ENCODE results near the gene PLEKHN1. TPM values are rescaled to one million over a fixed set of nuclear protein-coding genes. Genes with fewer than 3 reads are reported as not detected.

Gene PLEKHN1
- total and polyA plus RNA-seq, 2 of the 4 experiments (the other 2 are of a cell fraction) = 0.54 to 2.1 TPM

GRCh38 chr1:923131-923990 is 42.9 kb upstream of the PLEKHN1 start, which contains the start of gene SAMD11:
SAMD11 (plus strand) TSS chr1:923923; CDS start chr1:924432, 509 bp downstream.
- WGBS, 2 experiments (ENCODE audit: extremely low coverage in 2 of 2, insufficient read length in 1 of 2) = 3% methylated on average over 23 of the region's 72 CpGs; no CpG with 5 or more reads in 1 of the 2 experiments
- H3K23ac ChIP-seq (ENCODE audit: low read depth, low read length) = peak within 1 kb of the TSS; percentile 29; the same call in 1 of the 2 replicates
- H4K20me1 ChIP-seq (ENCODE audit: insufficient read depth, low read length) = peaks cover 3% of the 10 kb centered on the region
- in situ Hi-C loops (cut with MboI; ENCODE audit: low sequenced_read_pairs) (no loop called here), dilution Hi-C loops (cut with HindIII; ENCODE audit: low sequenced_read_pairs, unreplicated experiment) (no loop called here), intact Hi-C loops (cut with micrococcal nuclease) (loop anchor here (5.0 kb wide), 1 partner anchor 34 kb away; the partner anchor contains the start of gene NOC2L)
- peak within 1 kb of the TSS; percentile 72 to 73; a peak in 2 of 4 replicates for H4K8ac ChIP-seq (ENCODE audit: low read depth in 2 of 2, low read length in 2 of 2)
- no peak within 1 kb of the TSS for H3K18ac ChIP-seq (ENCODE audit: low read depth, low read length)
- H2AFZ ChIP-seq (replicated peaks; ENCODE audit: low read length, poor library complexity) = peak within 1 kb of the TSS; percentile 80
- H2BK5ac ChIP-seq (ENCODE audit: low read depth, low read length, poor library complexity, severe bottlenecking) = peak within 1 kb of the TSS; percentile 76
- peak within 1 kb of the TSS; percentile 68 for H2BK120ac ChIP-seq (ENCODE audit: low read depth, low read length)
- peaks cover 4 to 23% of the 10 kb centered on the region in 2 experiments; a peak in 2 of 4 replicates for H3K79me1 ChIP-seq (ENCODE audit: low read depth in 1 of 2, low read length in 2 of 2)
- no peak within 1 kb of the TSS for H4K5ac ChIP-seq (ENCODE audit: low read depth, low read length)
- peak within 1 kb of the TSS; percentile 63; the same call in 1 of the 2 replicates for H3K9ac ChIP-seq (ENCODE audit: low read depth, low read length)
- H2BK15ac ChIP-seq (ENCODE audit: low read depth, low read length) = peak within 1 kb of the TSS; percentile 64; the same call in 1 of the 3 replicates
- TF ChIP-seq FOS (IDR thresholded peaks at IDR 0.05; ENCODE audit: low read depth, low read length) (no peak), MAZ (IDR thresholded peaks at IDR 0.05; ENCODE audit: borderline replicate concordance, low read depth, low read length) (peak; percentile 80)
- peaks cover 2% of the 10 kb centered on the region; the same call in 1 of the 2 replicates for H3K36me3 ChIP-seq (ENCODE audit: control insufficient read depth, insufficient read depth, low read length)
- H2AK5ac ChIP-seq (ENCODE audit: low read depth, low read length) = peak within 1 kb of the TSS; percentile 92
- H3K4me3 ChIP-seq (ENCODE audit: insufficient read depth, low read depth, low read length) = peak within 1 kb of the TSS; percentile 59
- ChIA-PET POLR2A (ENCODE audit: unreplicated experiment) (no interaction called here), CTCF (no interaction called here)
- H3K27ac ChIP-seq (ENCODE audit: insufficient read depth, low read length) = peak within 1 kb of the TSS; percentile 23
- peak within 1 kb of the TSS; percentile 82 for H3K4me2 ChIP-seq (ENCODE audit: low read depth, low read length)
- H3K14ac ChIP-seq (replicated peaks; ENCODE audit: low read depth, low read length) = no peak within 1 kb of the TSS; the same call in 1 of the 2 replicates
- ATAC-seq (ENCODE audit: low read depth) (peak; percentile 67), DNase-seq (peak; percentile 76)
- H3K56ac ChIP-seq (ENCODE audit: extremely low read depth, insufficient read depth, low read length) = peak within 1 kb of the TSS; percentile 17; the same call in 1 of the 2 replicates
- peaks cover 5% of the 10 kb centered on the region for H3K9me1 ChIP-seq (ENCODE audit: insufficient read depth, low read length)
- H3K4me1 ChIP-seq (ENCODE audit: control insufficient read depth, insufficient read depth, low read length) = peaks cover 15% of the 10 kb centered on the region
- BruUV-seq (replicated peaks) = no TSS peak
- H2BK20ac ChIP-seq (ENCODE audit: low read depth, low read length) = 0 out of 2 replicates have a peak within 1 kb of the TSS, but pooled peaks have one; percentile 3
- H3K4ac ChIP-seq (ENCODE audit: low read depth, low read length) = peak within 1 kb of the TSS; percentile 31
- no peaks in the 10 kb centered on the region for H3K27me3 ChIP-seq (ENCODE audit: control insufficient read depth, insufficient read depth, low read length)
- no peaks in the 10 kb centered on the region for H3K9me3 ChIP-seq (ENCODE audit: control insufficient read depth, insufficient read depth, low read length)
- H4K91ac ChIP-seq (ENCODE audit: insufficient read depth, low read depth, low read length) = peak within 1 kb of the TSS; percentile 19; the same call in 1 of the 2 replicates
- H2AK9ac ChIP-seq (replicated peaks; ENCODE audit: low read depth, low read length, poor library complexity) = peak within 1 kb of the TSS; percentile 78
